Eye (tissue), 1 donor: ENCODE results near the gene LRP8.

Experiments
- DNase-seq: peaks from one replicate; pipeline ENCODE4 v3.0.0-alpha.2; 2015

Gene LRP8

DNA sequence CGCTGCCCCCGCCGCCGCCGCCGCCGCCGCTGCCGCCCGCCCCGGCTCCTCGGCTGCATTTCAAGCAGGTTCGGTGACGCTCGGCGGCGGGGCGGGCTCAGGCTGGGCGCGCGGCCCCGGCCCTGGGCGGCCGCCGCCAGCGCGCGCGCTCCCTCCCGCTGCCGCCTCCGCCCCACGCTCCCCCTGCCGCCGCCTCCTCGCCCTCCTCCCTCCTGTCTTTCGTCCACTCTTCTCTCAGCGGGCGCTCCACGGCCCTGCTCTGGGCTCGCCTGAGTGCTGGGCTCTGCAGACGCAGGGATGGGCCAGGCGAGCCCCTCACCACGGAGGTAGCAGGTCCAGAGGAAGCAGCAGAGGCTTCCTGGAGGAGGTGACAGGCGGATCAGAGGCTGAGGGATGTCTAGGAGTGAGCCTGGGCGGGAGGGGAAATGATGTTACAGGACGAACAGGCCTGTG, at the start of gene LRP8:
Gene LRP8 (minus strand): TSS at position 62 of the 453 bp plus-strand sequence. CDS start 158 bp downstream, outside the sequence.
- peak; percentile 93 for DNase-seq

DNA sequence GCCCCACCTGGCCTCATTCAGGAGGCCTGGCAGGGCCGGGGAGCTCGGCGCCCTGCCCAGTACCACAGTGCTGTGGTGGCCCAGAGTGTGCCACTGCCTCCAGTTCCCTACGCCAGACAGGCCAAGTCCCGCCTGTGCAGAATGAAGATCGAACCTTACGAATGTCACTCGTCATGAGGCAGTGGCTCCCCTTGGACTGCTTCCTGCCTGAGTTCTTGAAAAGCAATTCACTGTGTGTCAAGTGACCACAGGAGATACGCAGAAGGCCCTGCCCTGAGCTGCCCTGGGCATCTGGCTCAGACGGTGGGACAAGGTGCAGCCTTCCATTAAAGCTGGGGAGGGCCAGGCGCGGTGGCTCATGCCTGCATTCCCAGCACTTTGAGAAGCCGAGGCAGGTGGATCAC, 49.6 kb upstream of the LRP8 start:
- no peak for DNase-seq

DNA sequence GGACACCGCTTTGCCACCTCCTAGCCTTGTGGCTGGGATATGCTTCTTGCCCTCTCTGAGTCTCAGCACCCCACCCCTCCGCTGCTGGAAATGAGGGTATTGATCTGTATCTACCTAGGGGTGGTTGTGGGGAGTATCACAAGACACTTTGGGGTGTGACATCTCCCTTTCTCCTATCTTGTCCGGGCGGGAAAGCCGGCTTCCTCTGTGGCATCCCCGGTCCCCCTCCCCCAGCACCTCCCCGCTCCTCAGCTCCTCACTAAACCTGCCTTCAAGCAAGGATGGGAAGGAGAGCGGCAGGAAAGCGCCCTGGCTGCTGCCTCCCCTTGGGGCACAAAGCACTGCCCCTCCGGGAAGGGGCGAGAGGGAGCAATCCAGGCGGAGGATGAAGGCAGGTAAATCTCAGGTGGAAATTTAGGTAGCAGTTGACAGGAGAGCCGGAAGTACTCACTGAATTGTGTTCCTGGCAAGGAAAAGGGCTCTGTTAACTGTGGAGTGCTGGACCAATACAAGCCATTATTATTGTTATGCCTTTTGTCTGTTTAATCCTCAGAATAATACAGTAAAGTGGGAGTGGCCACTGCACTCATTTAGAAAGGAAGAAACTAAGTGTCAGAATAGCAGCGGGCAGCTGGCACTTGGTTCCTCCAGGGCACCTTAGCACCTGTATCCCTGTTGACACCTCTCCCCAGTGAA, 49.0 kb upstream of the LRP8 start:
- DNase-seq, result no peak

DNA sequence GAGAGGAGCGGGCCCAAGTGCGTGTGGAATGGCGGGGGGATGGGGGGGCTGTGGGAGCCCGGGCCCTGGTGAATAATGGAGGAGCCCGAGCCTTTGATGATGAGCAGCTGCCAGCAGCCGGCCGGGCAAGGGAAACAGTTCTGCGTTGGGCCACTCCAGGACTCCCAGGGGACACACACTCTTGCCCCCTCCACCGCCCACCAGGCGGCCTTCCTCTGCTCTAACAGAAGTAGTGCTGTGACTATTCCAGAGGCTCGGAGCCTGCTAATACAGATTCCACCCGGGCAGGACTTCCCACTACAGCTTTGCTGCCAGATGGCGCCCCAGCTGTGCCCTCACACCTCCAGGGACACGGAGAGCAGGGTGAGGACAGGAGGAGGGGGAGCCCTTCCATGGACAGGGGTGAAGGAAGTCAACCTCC, 48.2 kb upstream of the LRP8 start:
- peak; percentile 52 for DNase-seq

DNA sequence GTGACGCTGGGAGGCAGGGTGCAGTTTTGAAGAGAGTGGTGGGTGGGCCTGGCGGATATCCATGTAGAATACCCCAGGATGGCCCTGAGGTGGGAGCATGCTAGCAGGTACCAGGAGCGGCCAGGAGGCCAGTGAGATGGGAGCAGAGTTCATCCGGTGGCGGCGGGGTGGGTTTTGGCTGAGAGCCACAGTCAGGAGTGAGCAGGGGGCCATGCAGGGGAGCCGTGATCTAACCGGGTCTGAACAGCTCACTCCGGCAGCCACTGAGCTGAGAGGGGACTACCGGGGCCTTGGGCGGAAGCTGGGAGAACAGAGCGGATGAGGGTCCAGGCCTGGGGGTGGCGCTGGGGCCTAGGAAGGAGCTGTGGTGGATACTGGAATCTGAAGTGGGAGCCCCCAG, 47.6 kb upstream of the LRP8 start:
- DNase-seq, result peak; percentile 55

DNA sequence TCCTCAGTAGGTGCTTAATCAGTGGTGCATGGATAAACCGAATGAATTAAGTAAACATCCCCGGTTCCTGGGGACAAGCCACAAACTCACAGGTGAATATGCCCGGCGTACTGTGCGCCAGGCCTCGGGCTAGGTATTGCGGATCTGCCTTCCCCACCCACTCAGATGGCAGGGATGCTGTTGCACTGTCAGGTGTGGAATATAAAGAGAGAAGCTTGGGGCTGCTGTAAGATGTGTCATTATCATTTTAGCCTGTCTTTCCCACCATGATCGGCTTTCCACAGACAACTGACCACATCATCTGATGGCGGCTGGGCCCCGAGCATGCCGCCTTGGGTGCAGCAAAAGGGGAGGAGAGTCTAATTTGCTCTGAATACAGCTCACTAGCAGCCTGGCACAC, 45.4 kb upstream of the LRP8 start:
- DNase-seq, result no peak

DNA sequence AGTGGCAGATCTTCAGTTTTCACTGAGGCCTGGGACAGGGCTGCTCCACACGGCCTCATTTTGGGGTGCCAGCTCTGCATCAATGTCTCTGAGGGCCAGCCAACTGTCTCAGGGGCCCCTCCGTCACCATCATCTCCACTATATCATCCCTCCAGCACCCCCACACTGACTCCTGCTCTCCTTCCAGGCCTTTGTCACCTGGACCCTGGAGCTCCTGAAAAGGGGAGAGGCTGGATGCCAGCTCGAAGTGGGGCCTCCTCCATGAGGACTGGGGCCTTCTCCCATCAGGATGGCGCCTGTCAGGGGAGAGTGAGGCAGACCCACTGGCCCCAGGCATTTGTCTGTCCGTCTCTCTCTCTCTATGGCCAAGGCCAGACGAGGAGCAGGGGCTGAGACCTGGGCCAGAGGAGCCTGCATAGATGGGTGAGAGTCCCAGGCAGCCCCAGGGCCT, 44.7 kb upstream of the LRP8 start:
- no peak for DNase-seq

DNA sequence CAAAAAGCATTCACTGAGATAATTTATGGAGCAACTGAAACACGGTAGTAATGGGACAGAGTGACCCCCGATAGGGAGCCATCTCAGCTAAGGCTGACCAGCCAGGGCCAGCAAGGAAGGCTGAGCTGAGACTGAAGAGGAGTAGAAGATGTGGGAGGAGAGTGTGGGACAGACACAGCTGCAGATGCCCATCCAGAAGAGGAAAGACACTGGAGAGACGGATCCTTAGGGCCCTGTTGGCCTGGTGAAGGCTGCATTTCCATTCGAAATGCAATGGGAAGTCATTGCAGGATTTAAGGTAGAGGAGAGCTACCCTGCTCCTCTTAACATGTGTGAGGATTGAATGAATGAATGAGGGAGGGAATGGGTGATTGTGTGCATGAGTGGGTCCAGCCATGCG, 44.0 kb upstream of the LRP8 start:
- DNase-seq, result no peak

DNA sequence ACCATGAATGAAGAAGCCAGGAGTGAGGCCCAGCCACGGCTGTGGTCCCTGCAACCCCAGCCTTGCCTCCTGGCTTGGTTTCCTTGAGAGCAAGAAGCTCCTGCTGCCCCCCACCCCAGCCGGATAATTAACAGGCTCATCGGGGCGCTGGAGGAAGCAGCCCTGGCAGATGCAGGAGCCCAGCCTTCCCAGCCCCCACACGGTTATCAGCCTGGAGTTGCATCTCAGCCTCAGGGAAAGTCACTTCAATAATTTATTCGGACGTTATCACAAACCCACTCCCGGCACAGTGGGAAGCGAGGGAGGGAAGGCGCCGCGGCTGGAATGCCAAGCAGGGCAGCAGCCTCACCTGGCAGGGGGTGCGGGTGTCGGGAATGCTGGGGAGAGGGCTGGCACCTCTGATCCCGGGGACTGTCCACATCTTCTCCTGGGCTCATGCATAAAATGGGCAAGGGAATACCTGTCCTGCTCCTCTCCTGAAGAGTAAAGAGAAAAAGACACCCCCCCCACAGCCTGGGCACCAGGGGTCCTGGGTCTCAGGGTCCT, 43.3 kb upstream of the LRP8 start:
- DNase-seq, result peak; percentile 57

DNA sequence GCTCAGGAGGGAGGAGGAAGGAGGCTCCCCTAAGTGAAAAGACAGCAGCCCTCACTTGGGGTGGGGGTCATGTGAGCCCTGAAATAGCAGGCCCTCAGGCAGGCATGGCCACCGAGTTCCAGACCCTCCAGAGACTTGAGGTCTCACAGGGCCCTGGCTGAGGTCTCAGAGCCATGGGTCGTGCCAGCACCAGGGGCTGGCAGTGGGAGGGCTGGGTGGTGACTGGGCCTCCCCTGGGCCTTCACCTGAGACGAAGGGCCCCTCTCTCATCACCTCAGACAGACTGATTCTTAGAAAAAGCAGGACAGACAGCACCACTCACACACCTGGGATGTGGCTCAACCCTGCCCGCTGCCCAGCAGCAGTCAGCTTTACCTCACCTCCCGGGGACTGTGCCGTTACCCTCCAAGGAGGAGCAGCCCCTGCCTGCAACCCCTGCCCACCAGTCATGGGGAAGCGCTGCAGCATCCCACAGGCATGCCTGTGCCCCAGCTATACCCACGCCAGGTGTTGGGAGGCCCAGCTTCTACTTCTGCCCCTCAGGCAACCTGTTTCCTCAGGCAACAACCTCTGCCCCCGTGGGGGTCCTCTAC, 42.6 kb upstream of the LRP8 start:
- no peak for DNase-seq

DNA sequence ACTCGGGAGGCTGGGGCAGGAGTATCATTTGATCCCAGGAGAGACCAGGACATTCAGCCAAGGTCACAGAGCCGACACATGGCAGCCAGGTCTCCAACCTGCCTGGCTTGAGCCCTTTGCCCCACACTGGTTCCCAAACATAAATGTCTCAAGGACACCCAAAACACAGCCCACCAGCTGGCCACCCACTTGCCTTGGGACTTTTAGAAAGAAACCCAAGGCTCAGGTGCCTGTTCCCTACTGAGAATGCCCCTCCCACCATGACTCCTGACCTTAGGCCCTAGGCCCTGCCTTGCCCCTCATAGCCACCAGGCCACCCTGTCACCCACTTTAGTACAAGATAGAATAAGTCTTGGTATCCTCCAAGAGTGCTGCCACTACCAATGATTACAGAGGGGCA, 41.9 kb upstream of the LRP8 start:
- DNase-seq, result no peak

DNA sequence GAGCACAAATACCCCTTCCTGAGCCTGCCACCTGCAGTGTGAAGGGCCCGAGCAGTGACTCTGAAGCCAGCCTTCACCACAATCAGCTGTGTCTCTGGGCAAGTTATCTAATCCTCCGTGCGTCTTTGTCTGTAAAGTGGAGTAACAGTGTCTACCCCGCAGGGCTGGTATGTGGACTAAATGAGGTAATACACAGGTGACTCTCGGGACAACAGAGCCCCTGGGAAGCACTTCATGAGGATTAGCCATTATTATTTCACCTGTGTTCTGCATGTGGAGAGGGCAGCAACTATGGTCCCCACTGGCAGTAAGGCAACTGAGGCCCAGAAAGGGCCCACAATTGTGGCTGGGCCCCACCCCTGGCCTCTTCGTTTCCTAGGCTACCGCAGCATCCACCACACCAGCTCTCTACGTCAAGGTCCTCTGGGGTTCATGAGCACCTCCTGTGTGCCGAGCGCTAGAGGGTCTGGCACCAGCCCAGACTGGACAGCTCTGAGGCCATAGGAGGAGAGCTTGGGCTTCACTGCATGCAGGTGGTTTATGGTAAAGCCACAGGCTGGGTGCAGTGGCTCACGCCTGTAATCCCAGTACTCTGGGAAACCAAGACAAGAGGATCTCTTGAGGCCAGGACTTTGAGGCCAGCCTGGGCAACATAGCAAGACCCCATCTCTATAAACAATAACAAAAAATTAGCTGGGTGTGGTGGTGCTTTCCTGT, 41.3 kb upstream of the LRP8 start:
- DNase-seq, result no peak

DNA sequence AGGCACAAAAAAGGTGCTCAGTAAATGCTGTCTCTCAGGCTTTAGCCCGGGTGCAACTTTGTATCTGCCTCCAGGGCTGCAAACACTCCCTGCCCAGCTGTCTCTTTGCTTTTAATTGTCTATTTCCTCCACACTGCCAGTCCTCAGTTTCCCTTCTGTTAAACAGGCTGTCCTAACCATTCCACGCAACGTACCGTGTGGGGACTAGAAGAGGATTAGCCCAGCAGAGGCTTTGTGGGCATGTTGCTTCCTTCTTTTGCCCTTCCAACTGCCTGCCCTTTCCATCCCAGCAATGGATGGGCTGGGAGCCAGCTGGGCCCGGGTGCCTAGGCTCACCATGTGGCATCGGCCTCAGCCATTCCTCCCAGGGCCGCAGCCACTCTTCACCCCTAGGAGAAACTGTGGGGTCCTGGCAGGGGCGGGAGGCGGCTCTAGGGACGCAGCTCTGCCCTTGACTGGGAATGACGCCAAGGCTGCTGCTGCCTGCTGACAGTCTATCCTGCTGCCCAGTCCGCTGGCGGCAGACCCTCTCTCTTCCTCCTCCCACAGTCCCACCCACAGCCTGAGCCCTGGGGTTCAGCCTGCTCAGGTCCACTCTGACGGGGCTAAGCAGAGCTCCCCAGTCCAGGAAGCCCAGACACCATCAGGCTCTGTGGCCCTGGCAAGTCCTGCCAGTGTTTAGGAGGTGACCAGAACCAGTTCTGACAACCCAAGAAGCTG, 40.6 kb upstream of the LRP8 start:
- DNase-seq, result no peak

DNA sequence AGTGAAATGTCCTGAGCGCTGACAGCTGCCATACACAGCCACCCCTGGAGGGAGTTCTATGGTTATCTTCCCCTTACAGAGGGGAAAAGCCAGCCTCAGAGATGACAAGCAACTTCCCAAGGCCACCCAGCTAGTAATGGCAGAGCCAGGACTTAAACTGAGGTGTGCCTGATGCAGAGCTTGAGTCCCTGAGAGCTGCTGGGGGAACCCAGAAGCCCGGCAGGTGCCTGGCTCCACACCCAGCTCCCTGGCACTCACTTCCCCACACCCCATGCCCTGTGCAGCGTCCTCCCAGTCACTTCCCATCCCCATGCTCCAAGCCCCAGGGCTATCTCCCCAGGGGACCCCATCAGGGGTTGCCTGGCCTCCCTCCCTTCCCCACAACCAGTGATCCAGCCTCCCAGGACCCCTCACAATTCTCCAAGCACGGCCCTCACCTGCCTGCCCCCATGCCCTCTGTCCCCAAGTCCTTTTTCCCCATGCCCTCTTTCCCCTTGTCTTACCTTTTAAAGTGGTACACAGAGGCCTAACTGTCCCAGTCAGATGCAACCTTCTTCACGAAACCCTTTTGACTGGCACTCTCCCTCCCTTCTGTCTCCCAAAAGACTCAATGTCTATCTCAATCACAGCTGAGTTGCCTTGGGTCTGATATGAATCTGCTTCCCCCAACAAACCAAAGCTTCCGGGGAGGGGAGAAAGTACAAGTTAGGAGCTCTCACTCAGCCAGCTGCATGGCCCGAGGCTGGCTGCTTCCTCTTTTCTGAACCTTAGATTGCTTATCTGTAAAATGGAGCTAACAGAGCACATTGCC, 39.8 kb upstream of the LRP8 start:
- no peak for DNase-seq

DNA sequence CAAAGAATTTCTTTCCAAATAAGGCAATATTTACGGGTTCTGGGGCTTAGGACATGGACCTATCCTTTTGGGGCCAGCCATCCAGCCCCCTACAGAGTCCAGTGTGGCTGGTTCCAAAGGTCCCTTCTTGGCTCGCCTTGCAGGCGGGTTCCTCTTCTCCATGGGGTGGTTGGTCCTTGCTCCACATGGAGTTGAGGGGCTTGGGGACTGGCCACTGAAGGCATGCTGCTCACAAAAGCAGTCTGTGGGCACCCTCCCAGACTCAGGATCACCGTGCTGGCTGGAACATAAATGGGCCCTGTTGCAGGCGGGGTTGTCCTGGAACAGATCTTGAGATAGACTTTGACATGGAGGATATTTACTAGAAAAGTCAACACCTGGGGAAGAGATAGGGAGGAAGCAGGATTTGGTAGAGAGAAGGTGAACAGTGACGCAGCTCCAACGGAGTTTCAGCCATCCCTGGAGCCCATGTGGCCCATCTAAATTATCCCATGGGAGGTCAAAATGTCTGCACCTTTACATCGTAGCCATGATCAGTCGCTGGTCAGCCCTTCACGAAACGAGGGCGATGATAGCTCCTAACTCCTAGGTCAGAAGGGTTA, 39.1 kb upstream of the LRP8 start:
- DNase-seq, result no peak

DNA sequence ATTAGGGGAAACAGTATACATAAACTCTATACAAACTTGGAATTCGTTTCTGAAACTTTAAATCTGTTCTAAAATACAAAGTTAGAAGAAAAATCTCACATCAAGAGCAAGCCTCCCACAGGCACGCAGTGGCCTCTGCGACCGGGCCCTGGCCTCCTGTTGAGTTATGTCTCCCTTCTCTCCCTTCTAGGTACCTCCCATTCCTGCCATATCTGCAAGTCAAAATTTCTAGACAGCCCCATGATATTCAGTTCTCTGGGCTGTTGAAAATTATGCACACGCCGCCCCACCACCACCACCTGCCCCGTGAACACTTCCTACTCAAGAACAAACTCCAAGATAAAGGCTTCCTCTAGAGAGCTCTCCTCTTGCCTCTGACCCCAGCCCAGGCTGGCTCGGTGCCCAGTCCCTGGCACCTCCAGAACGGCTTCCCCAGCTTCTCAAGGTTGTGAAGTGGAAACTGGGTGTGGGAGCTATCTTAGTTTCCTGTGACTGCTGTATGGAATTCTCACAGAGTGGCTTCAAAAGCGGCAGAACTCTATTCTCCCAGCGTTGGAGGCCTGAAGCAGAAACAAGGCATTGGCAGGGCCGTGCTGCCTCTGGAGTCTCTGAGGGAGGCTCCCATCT, 37.7 kb upstream of the LRP8 start:
- no peak for DNase-seq

DNA sequence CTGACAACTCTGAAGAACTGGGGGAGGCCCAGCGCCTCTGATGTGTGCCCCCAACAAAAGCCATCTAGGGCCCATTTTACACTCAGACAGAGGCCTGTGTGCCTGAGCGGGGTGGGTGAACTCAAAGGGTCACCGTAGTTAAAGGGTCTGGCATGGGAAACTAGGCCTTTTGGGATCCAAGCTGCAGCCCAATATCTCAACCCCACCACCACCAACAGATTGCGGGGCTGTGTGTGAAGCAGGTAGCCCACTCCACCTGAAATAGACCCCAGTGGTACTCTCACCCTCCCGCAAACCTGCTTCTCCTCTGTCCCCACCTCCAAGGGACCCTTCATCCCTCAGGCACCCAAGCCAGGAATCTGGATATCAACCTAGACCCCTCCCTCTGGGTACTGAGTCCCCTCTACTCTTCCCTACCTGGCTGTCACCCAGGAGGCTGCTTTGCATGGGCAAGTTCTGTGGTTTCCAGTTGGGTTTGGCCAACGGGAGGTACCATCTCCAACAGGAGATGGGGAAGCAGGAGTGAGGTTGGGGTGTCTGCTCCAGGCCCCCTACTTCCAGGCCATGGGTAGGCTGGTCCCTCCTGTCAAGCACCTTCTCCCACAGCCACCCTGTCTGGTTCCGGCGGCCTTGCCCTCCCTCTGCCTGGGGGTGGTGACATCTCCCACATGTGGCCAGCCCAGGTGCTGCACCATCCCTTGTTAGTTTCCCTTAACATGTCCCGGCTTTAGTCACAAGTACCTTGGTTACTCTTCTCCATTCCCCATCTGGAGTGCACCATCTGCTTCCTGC, 35.2 kb upstream of the LRP8 start:
- no peak for DNase-seq

DNA sequence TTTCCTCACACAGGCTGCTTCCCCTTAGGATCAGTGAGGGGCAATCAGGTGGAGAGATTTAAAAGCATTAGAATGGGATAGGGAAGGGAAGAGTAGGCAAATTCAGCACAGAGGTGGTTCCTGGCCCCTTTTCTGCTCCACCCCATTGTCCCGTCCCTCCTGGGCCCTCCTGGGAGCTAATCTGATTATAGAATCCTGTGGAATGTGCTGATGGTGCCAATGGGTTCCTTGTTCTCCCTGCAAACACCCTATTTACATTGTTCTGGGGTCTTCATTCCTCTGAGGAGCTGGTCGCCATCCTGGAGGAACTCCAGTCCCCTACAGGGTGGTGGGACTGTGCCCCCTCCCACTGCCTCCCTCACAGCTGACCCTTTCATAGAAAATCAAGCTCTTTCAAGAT, 34.4 kb upstream of the LRP8 start:
- no peak for DNase-seq

DNA sequence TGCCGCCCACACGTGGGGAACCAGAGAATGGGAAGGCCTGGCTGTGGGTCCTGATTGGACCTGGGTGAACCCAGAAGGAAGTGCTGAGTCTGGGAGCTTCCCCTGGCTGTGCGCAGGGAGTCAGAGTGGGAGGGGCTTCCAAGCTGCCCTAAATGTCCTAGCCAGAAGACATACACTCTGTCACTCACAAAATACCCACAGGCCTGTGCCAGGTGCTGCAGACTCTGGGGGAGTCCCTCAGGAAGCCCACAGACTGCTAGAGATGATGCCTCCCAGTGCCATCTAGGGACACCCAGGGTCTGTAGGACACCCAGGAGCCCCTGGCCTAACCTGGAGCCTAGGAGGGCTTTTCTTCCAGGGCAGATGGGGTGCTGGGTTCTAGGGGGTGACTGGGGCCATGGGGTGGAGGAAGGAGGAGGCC, 33.7 kb upstream of the LRP8 start:
- DNase-seq, result no peak

DNA sequence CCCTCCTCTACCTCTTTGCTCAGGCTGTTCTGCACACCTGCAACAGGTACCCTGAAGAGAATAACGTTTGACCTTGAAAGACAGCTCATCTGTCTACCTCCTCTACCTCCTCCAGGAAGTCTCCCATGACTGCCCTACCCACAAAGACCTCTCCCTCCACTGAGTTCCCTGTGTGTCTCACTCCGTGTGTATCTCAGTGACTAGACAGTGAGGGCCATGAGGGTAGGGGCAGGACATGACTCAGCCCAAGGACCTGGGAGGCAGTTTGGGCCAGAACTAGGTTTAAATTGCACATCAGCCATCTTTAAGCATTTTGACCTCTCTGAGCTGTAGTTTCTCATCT, 32.0 kb upstream of the LRP8 start:
- DNase-seq, result no peak
